H9 (cell line): ENCODE measurements around the gene ARSH. TPM values are rescaled to one million over a fixed set of nuclear protein-coding genes. Genes with fewer than 3 reads are reported as not detected.

ENCODE experiments used
- DNase-seq: peaks from one replicate; pipeline ENCODE4 v3.0.0-alpha.2; 2017
- H2AFZ ChIP-seq: one replicate; pipeline ENCODE4 v1.6.1; 2013; ENCODE audit warnings: mild to moderate bottlenecking, low read length, control low read depth, moderate library complexity
- H2AK5ac ChIP-seq: 2 replicates; pipeline ENCODE4 v1.6.1; 2013; ENCODE audit warnings: low read length, control low read depth, mixed read lengths; ENCODE audit not compliant: insufficient read length
- H2BK120ac ChIP-seq: one replicate; pipeline ENCODE4 v1.6.1; 2013; ENCODE audit warnings: low read depth, mild to moderate bottlenecking, low read length, control low read depth, inconsistent platforms; ENCODE audit not compliant: poor library complexity, severe bottlenecking
- H2BK12ac ChIP-seq: 2 replicates; pipeline ENCODE4 v1.6.1; 2013; ENCODE audit warnings: low read length, control low read depth, mixed read lengths, low read depth; ENCODE audit not compliant: insufficient read length
- H2BK15ac ChIP-seq: 2 replicates; pipeline ENCODE4 v1.6.1; 2013; ENCODE audit warnings: low read depth, low read length, control low read depth
- H2BK20ac ChIP-seq: one replicate; pipeline ENCODE4 v1.6.1; 2013; ENCODE audit warnings: low read depth, mild to moderate bottlenecking, low read length, control low read depth, inconsistent platforms; ENCODE audit not compliant: poor library complexity, severe bottlenecking
- H2BK5ac ChIP-seq: 2 replicates; pipeline ENCODE4 v1.6.1; 2013; ENCODE audit warnings: low read length, control low read depth, mixed read lengths; ENCODE audit not compliant: insufficient read length
- H3K14ac ChIP-seq: 2 replicates; pipeline ENCODE4 v1.6.1; 2013; ENCODE audit warnings: low read length, control low read depth; ENCODE audit not compliant: insufficient read depth
- H3K18ac ChIP-seq: 2 replicates; pipeline ENCODE4 v1.6.1; 2013; ENCODE audit warnings: low read depth, mild to moderate bottlenecking, mixed read lengths, low read length, control low read depth; ENCODE audit not compliant: insufficient read length
- H3K23ac ChIP-seq: 2 replicates; pipeline ENCODE4 v1.6.1; 2013; ENCODE audit warnings: low read length, control low read depth, mixed read lengths, low read depth; ENCODE audit not compliant: insufficient read length
- H3K23me2 ChIP-seq: 2 replicates; pipeline ENCODE4 v1.6.1; 2013; ENCODE audit warnings: low read depth, mild to moderate bottlenecking, mixed read lengths, low read length, control low read depth; ENCODE audit not compliant: insufficient read length, poor library complexity, severe bottlenecking
- H3K27ac ChIP-seq: 2 replicates; pipeline ENCODE4 v1.5.1; 2013; ENCODE audit warnings: low read length, control low read depth, mixed read lengths, low read depth; ENCODE audit not compliant: insufficient read length
- H3K27me3 ChIP-seq: 2 replicates; pipeline ENCODE4 v1.6.1; 2013; ENCODE audit warnings: low read length, control low read depth, inconsistent platforms; ENCODE audit not compliant: insufficient read depth
- H3K4ac ChIP-seq: 2 replicates; pipeline ENCODE4 v1.6.1; 2013; ENCODE audit warnings: low read depth, mild to moderate bottlenecking, control low read depth, inconsistent platforms, low read length, moderate library complexity
- H3K4me1 ChIP-seq: 2 replicates; pipeline ENCODE4 v1.6.1; 2013; ENCODE audit warnings: low read length, control low read depth, inconsistent platforms; ENCODE audit not compliant: insufficient read depth
- H3K4me2 ChIP-seq: 2 replicates; pipeline ENCODE4 v1.6.1; 2013; ENCODE audit warnings: low read length, control low read depth, mixed read lengths; ENCODE audit not compliant: insufficient read length, insufficient read depth
- H3K56ac ChIP-seq: 2 replicates; pipeline ENCODE4 v1.6.1; 2013; ENCODE audit warnings: low read depth, mild to moderate bottlenecking, mixed read lengths, low read length, control low read depth; ENCODE audit not compliant: insufficient read length
- H3K79me1 ChIP-seq: 2 replicates; pipeline ENCODE4 v1.6.1; 2013; ENCODE audit warnings: low read depth, mild to moderate bottlenecking, moderate library complexity, low read length, control low read depth, inconsistent platforms; ENCODE audit not compliant: insufficient read depth, poor library complexity, severe bottlenecking
- H3K79me2 ChIP-seq: 2 replicates; pipeline ENCODE4 v1.6.1; 2013; ENCODE audit warnings: low read length, control low read depth, inconsistent platforms; ENCODE audit not compliant: insufficient read depth
- H3K9ac ChIP-seq: 2 replicates; pipeline ENCODE4 v1.6.1; 2013; ENCODE audit warnings: low read length, control low read depth, mixed read lengths; ENCODE audit not compliant: insufficient read length; ENCODE audit errors: extremely low read depth
- H3K9me3 ChIP-seq: one replicate; pipeline ENCODE4 v1.6.1; 2013; ENCODE audit warnings: low read depth, low read length, inconsistent platforms; ENCODE audit not compliant: control insufficient read depth
- H3T11ph ChIP-seq: one replicate; pipeline ENCODE4 v1.6.1; 2013; ENCODE audit warnings: mild to moderate bottlenecking, low read length, control low read depth, inconsistent platforms
- H4K20me1 ChIP-seq: one replicate; pipeline ENCODE4 v1.6.1; 2013; ENCODE audit not compliant: control insufficient read depth, insufficient read length, insufficient read depth
- H4K5ac ChIP-seq: 2 replicates; pipeline ENCODE4 v1.6.1; 2013; ENCODE audit warnings: low read depth, mild to moderate bottlenecking, mixed read lengths, low read length, control low read depth; ENCODE audit not compliant: insufficient read length
- H4K8ac ChIP-seq: replicated peaks from 2 replicates; pipeline ENCODE4 v1.6.1; 2013; ENCODE audit warnings: low read length, control low read depth, mixed read lengths, low read depth; ENCODE audit not compliant: insufficient read length
- H4K91ac ChIP-seq: 2 replicates; pipeline ENCODE4 v1.6.1; 2013; ENCODE audit warnings: low read depth, mild to moderate bottlenecking, moderate library complexity, mixed read lengths, low read length, control low read depth; ENCODE audit not compliant: insufficient read length
- H3K27ac Mint-ChIP-seq, 3 experiments: 2 replicates in 2 of 3; 3 replicates in 1 of 3; pipeline ENCODE4 v1.8.0; 2020 to 2021; ENCODE audit warnings: mixed read lengths in 3 of 3, mild to moderate bottlenecking in 1 of 3, moderate library complexity in 1 of 3
- H3K27me3 Mint-ChIP-seq: 2 replicates; pipeline ENCODE4 v1.8.0; 2021; ENCODE audit warnings: low read depth, mild to moderate bottlenecking, moderate library complexity, mixed read lengths
- H3K36me3 Mint-ChIP-seq, 3 experiments: 2 replicates in 2 of 3; 3 replicates in 1 of 3; pipeline ENCODE4 v1.8.0; 2020 to 2021; ENCODE audit warnings: low read depth in 3 of 3, mixed read lengths in 3 of 3; ENCODE audit not compliant: insufficient read depth in 1 of 3
- H3K4me1 Mint-ChIP-seq, 2 experiments: 2 replicates each; pipeline ENCODE4 v1.8.0; 2020; ENCODE audit warnings: mixed read lengths in 2 of 2
- H3K4me3 Mint-ChIP-seq, 2 experiments: 2 replicates in 1 of 2; 3 replicates in 1 of 2; pipeline ENCODE4 v1.8.0; 2020 to 2021; ENCODE audit warnings: mild to moderate bottlenecking in 2 of 2, mixed read lengths in 2 of 2, moderate library complexity in 1 of 2
- H3K9me3 Mint-ChIP-seq, 2 experiments: 2 replicates in 1 of 2; 3 replicates in 1 of 2; pipeline ENCODE4 v1.8.0; 2020; ENCODE audit warnings: mild to moderate bottlenecking in 2 of 2, mixed read lengths in 2 of 2, moderate library complexity in 1 of 2
- CTCF ChIP-seq: fragments of 200-600 bp; sonication (generic); conservative IDR thresholded peaks from 3 replicates; pipeline ENCODE4 v1.8.0; 2021; ENCODE audit warnings: antibody characterized with exemption, mild to moderate bottlenecking
- total RNA-seq: library from RNA; stranded (reverse); gene quantifications from 2 replicates; pipeline ENCODE4 v1.2.1, GENCODE V29; 2021

The ARSH gene
- total RNA-seq, 1 experiment from 2014 or later, result not detected

- no peaks in the 10 kb centered on the region for H3K4me1 ChIP-seq
- Mint-ChIP-seq H3K4me3 (no peak overlapping the region), H3K36me3 (no peaks in the 10 kb centered on the region), H3K4me1 (no peaks in the 10 kb centered on the region), H3K27ac (no peak overlapping the region), H3K9me3 (peaks cover 0 to 3% of the 10 kb centered on the region in 2 experiments; a peak in 2 of 5 replicates), H3K27me3 (peaks cover 2% of the 10 kb centered on the region; the same call in 1 of the 2 replicates)
- no peaks in the 10 kb centered on the region for H4K20me1 ChIP-seq
- H3K14ac ChIP-seq, result no peak overlapping the region
- TF ChIP-seq CTCF, result no peak
- H2BK12ac ChIP-seq, result no peak overlapping the region
- no peak overlapping the region for H3K18ac ChIP-seq
- H3K23me2 ChIP-seq, result no peaks in the 10 kb centered on the region
- H4K91ac ChIP-seq, result no peak overlapping the region
- DNase-seq, result no peak
- H2BK15ac ChIP-seq, result no peak overlapping the region
- no peaks in the 10 kb centered on the region for H3K27me3 ChIP-seq
- H3K27ac ChIP-seq, result no peak overlapping the region
- H3K79me1 ChIP-seq, result no peaks in the 10 kb centered on the region
- H3K56ac ChIP-seq, result no peak overlapping the region
- H3K23ac ChIP-seq, result no peak overlapping the region
- H3K9ac ChIP-seq, result no peak overlapping the region
- H3K9me3 ChIP-seq, result no peaks in the 10 kb centered on the region
- H2AK5ac ChIP-seq, result no peak overlapping the region
- no peak overlapping the region for H3T11ph ChIP-seq
- no peak overlapping the region for H2BK5ac ChIP-seq
- no peak overlapping the region for H4K5ac ChIP-seq
- no peaks in the 10 kb centered on the region for H3K79me2 ChIP-seq
- no peak overlapping the region for H3K4me2 ChIP-seq
- no peak overlapping the region for H2AFZ ChIP-seq
- no peak overlapping the region for H2BK120ac ChIP-seq
- no peak overlapping the region for H4K8ac ChIP-seq
- no peak overlapping the region for H2BK20ac ChIP-seq
- H3K4ac ChIP-seq, result no peak overlapping the region
Measured at GRCh38 chrX:3017492-3017891, 11.1 kb downstream of the ARSH start.
